Measurements from ENCODE around the gene C15orf39.

GRCh38 chr15:75213768-75214221, 12.1 kb downstream of the C15orf39 start:
- no peak for TF ChIP-seq CTCF (IDR thresholded peaks at IDR 0.05; ENCODE audit: low read depth, low read length)
- no peak for TF ChIP-seq EZH2phosphoT487 (IDR thresholded peaks at IDR 0.05; ENCODE audit: low read depth)

All from OCI-LY3 (cell line).